OCI-LY1 (cell line): ENCODE results near the gene TTC31.

Experiments
- EZH2 ChIP-seq: fragments of 200-600 bp; sonication (generic), shearing (Covaris generic); IDR thresholded peaks from 2 replicates; pipeline ENCODE4 v1.8.0; 2017; ENCODE audit warnings: borderline replicate concordance, mixed run types, mild to moderate bottlenecking, antibody characterized with exemption, low read length, moderate library complexity, mixed read lengths
- TF ChIP-seq, protein P1 (sequence below): fragments of 200-600 bp; sonication (generic), shearing (Covaris generic); IDR thresholded peaks from 2 replicates; pipeline ENCODE4 v1.5.1; 2017; ENCODE audit warnings: mild to moderate bottlenecking, antibody characterized with exemption, low read length, moderate library complexity, mixed read lengths

GRCh38 chr2:74493546-74493945 lies 10.7 kb downstream of the TTC31 start:
- TF ChIP-seq, protein P1, sequence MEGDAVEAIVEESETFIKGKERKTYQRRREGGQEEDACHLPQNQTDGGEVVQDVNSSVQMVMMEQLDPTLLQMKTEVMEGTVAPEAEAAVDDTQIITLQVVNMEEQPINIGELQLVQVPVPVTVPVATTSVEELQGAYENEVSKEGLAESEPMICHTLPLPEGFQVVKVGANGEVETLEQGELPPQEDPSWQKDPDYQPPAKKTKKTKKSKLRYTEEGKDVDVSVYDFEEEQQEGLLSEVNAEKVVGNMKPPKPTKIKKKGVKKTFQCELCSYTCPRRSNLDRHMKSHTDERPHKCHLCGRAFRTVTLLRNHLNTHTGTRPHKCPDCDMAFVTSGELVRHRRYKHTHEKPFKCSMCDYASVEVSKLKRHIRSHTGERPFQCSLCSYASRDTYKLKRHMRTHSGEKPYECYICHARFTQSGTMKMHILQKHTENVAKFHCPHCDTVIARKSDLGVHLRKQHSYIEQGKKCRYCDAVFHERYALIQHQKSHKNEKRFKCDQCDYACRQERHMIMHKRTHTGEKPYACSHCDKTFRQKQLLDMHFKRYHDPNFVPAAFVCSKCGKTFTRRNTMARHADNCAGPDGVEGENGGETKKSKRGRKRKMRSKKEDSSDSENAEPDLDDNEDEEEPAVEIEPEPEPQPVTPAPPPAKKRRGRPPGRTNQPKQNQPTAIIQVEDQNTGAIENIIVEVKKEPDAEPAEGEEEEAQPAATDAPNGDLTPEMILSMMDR, result no peak
- TF ChIP-seq EZH2, result no peak
